ENCODE results near the gene COL25A1.

- TF ChIP-seq CTCF (IDR thresholded peaks at IDR 0.05; ENCODE audit: poor library complexity) (no peak), EZH2 (IDR thresholded peaks at IDR 0.05; ENCODE audit: borderline replicate concordance) (no peak)
Measured at GRCh38 chr4:109044431-109044830, 258.0 kb downstream of the COL25A1 start.

All from hepatocyte (in vitro differentiated cells).